Spinal cord (tissue), 10 donors: ENCODE measurements around the gene LRP4. TPM values are rescaled to one million over a fixed set of nuclear protein-coding genes. Genes with fewer than 3 reads are reported as not detected.
A peak's percentile ranks its signal among the peaks of the same experiment; 100 is the strongest.

Experiments
- DNase-seq, 6 donors: peaks; one replicate each; pipeline versions ENCODE4 v3.0.0 to v3.0.0-alpha.2; 2013 to 2015; ENCODE audit warnings: low spot score in 6 of 6, low read depth in 4 of 6
- H3K27ac ChIP-seq: one replicate; pipeline ENCODE4 v1.5.1; 2013; ENCODE audit warnings: low read depth, low read length, control low read depth
- H3K27me3 ChIP-seq: one replicate; pipeline ENCODE4 v1.6.1; 2013; ENCODE audit warnings: low read length; ENCODE audit not compliant: control insufficient read depth, insufficient read depth
- H3K36me3 ChIP-seq: one replicate; pipeline ENCODE4 v1.6.1; 2013; ENCODE audit warnings: low read length; ENCODE audit not compliant: control insufficient read depth, insufficient read depth
- H3K4me1 ChIP-seq: one replicate; pipeline ENCODE4 v1.6.1; 2013; ENCODE audit warnings: low read length; ENCODE audit not compliant: control insufficient read depth, insufficient read depth
- H3K4me3 ChIP-seq: one replicate; pipeline ENCODE4 v1.5.1; 2013; ENCODE audit warnings: low read depth, low read length, control low read depth
- H3K9me3 ChIP-seq: one replicate; pipeline ENCODE4 v1.6.1; 2013; ENCODE audit warnings: low read length; ENCODE audit not compliant: control insufficient read depth, insufficient read depth
- WGBS: methylation state at CpG from one replicate; pipeline ENCODE4 v1.1.5; 2013; ENCODE audit warnings: missing lambda C conversion rate; ENCODE audit not compliant: insufficient coverage; 5-methylcytosine and 5-hydroxymethylcytosine counted together
- polyA plus RNA-seq, 2 donors: library from polyadenylated mRNA; unstranded; fragments of 120-200 nt; gene quantifications; one replicate each; pipeline ENCODE4 v1.2.1, GENCODE V29; 2013; ENCODE audit not compliant: insufficient read length in 2 of 2
- total RNA-seq, 2 donors: library from RNA; depleted of rRNA in 1 of 2; stranded (reverse); fragments of 120-200 nt in 1 of 2; fragments of >200 nt in 1 of 2; gene quantifications; one replicate each; pipeline versions ENCODE4 v1.2.3 to v1.2.4, GENCODE V29; 2013 to 2014
- donor health status: healthy.

The LRP4 gene
- total and polyA plus RNA-seq, 4 donors: 17.7 to 72.9 (median 45.5) TPM

DNA sequence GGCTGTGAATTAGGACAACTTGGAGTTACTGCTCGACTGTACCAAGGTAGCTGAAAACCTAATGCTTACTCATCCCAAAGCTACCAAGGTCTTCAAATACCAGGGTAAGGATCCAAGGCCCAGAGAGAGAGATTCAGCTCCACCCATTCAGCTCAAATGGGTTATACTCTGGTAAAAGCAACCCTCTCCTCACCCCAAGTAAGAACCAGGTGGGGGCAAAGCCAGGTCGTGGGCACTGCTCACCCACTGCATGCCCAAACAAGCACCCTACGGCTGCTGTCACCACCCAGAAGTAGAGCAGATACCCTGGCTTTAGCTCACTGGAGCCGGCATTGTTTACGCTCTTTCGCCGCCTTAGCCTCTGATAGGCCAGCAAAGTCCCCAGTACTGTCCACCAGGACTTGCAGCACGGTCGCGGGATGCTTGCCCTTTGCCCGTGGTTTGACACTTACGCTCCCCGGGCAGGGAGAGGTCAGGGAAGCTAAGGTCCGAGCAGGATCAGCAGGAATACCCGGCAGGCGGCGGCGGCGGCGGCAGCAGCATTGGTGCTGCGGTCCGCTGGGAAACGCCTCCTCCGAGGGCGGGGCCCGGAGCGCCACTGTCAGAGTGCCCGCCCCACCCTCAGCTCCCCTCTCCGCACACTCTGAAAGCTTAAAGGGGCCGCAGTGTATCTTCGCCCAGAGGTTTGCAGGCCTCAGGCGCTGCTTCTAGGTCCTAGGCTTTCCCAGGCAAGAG, 91.9 kb downstream of the LRP4 start:
- Histone ChIP-seq H3K27me3 (no peaks in the 10 kb centered on the region), H3K27ac (peak overlapping the region; percentile 11), H3K4me1 (peaks cover 8% of the 10 kb centered on the region), H3K36me3 (no peaks in the 10 kb centered on the region), H3K9me3 (no peaks in the 10 kb centered on the region), H3K4me3 (peak overlapping the region; percentile 68)
- 3% methylated on average over 30 of the region's 32 CpGs for WGBS
- peak in 5 of 6 donors; percentile 42 to 92 (median 65) for DNase-seq

DNA sequence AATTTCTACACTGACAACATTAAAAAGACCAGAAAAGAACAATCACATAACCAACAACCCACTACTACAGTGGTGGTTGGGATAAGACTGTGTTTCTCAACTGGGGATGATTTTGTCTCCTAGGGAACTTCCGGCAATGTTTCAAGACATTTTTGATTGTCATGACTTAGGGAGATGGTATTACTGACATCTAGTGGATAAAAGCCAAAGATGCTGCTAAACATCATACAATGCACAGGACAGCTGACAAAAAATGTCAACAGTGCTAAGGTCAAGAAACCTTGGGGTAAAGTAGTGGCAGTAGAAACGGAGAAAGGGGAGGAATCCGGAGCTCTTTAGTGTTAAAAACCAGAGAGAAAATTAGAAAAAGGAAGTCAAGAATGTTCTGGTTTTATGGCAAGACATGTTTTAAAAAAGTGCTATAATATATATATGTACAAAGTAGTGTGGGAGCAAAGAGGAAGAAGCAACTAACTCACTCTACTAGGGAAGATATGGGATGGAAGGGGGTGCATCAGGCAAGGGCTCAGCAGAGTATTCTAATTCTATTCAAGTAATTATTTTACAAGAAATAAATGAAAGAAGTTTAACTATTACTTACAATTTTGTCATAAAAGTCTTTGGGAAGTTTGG, 109.4 kb downstream of the LRP4 start:
- Histone ChIP-seq H3K9me3 (no peaks in the 10 kb centered on the region), H3K36me3 (peaks cover 20% of the 10 kb centered on the region), H3K27me3 (no peaks in the 10 kb centered on the region), H3K4me3 (no peak overlapping the region), H3K4me1 (no peaks in the 10 kb centered on the region), H3K27ac (no peak overlapping the region)
- peak in 2 of 6 donors; percentile 16 to 34 for DNase-seq
- no CpG with 5 or more reads among the region's 3 CpGs for WGBS

Other genes with a start within 250 kb of the LRP4 start
- 10 to 100 TPM; 26.2 to 27.5 TPM for gene ARHGAP1, start 217.9 kb downstream of the LRP4 start, total RNA-seq
- 10 to 100 TPM; 59.0 to 67.6 TPM for gene ARHGAP1, start 217.9 kb downstream of the LRP4 start, polyA plus RNA-seq
- 1 to 10 TPM; 2.2 to 7.5 TPM for gene ZNF408, start 217.5 kb downstream of the LRP4 start, total RNA-seq
- 10 to 100 TPM; 12.3 to 12.7 TPM for gene ZNF408, start 217.5 kb downstream of the LRP4 start, polyA plus RNA-seq
- under 1 TPM in 1 of 2 donors, not detected in 1; 0.39 TPM for gene F2, start 199.3 kb downstream of the LRP4 start, total RNA-seq
- under 1 TPM in 1 of 2 donors, not detected in 1; 0.29 TPM for gene F2, start 199.3 kb downstream of the LRP4 start, polyA plus RNA-seq
- gene CKAP5, start 72.3 kb downstream of the LRP4 start, total RNA-seq: 100 to 1,000 TPM in 1 of 2 donors, 10 to 100 TPM in 1; 96.2 to 187 TPM
- gene CKAP5, start 72.3 kb downstream of the LRP4 start, polyA plus RNA-seq: 100 to 1,000 TPM; 119 to 137 TPM
- 10 to 100 TPM; 46.6 to 49.2 TPM for gene CSTPP1, start 18.2 kb upstream of the LRP4 start, total RNA-seq
- 100 to 1,000 TPM in 1 of 2 donors, 10 to 100 TPM in 1; 95.4 to 104 TPM for gene CSTPP1, start 18.2 kb upstream of the LRP4 start, polyA plus RNA-seq